Activated T-helper 1 cell treated with Interleukin-2 at 50 U/mL for 16 hours (primary cell): ENCODE measurements around the gene TENM4.

ENCODE experiments used
- DNase-seq: peaks from one replicate; pipeline ENCODE4 v3.0.0-alpha.2; 2020; ENCODE audit warnings: low read depth

TENM4 gene

GRCh38 chr11:78810559-78811009 lies 630.2 kb downstream of the TENM4 start:
- DNase-seq: no peak

DNA sequence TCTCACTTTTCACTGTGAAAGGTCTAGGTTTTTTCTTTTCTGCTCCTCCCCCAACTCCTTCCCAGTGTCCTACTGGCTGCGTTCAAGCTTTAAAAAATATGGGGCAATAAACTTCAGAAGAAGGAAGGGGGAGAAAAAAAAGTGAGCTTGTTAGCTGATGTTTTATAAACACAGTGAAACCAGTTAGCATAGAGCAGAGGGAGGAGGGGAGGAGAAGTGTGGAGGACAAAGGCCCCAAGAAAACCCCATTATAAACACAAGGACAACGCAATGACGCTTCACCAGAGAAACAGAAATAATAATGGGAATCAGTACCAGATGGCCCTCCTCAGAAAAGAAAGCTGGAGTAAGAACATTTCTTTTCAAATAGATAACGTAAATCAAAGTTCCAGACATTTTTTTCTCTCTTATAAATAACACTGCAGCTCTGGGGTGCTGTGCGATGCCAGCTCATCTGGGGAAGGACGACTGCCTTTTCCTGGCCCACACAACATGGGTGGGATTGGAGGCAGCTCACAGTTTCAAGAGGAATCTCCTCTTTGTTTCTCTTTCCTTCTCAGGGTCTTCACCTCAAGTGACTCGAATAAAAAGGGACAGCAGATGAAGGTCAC lies 630.8 kb downstream of the TENM4 start:
- DNase-seq: no peak

- DNase-seq: no peak
These were observed 631.9 kb downstream of the TENM4 start for GRCh38 chr11:78808923-78809322.

GRCh38 chr11:78807351-78807750 lies 633.5 kb downstream of the TENM4 start:
- DNase-seq: no peak

GRCh38 chr11:78806214-78807004 lies 634.4 kb downstream of the TENM4 start:
- DNase-seq: no peak

DNA sequence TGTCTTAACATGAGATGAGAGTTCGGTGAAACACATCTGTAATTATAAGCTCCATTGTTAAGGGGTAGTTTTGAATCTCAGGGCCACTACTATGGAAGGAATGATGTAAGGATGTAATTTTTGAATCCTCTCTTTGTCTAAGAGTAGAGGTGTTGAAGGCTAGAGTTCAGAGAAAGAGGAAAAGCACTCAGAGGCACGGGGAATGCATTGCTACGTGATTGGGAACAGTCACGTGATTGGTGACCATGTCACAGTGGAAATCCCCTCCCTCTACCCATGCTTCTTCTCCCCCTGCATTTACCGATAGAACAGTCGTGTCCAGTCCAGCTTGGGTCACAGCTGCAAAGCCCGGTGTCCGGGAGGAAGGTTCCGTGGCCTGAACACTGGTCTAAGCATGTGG lies 635.8 kb downstream of the TENM4 start:
- DNase-seq: no peak

- DNase-seq: no peak
These were observed 636.8 kb downstream of the TENM4 start for GRCh38 chr11:78803995-78804394.

- DNase-seq: no peak
These were observed 638.6 kb downstream of the TENM4 start for GRCh38 chr11:78802058-78802761.

GRCh38 chr11:78801161-78801884 lies 639.5 kb downstream of the TENM4 start:
- no peak for DNase-seq

DNA sequence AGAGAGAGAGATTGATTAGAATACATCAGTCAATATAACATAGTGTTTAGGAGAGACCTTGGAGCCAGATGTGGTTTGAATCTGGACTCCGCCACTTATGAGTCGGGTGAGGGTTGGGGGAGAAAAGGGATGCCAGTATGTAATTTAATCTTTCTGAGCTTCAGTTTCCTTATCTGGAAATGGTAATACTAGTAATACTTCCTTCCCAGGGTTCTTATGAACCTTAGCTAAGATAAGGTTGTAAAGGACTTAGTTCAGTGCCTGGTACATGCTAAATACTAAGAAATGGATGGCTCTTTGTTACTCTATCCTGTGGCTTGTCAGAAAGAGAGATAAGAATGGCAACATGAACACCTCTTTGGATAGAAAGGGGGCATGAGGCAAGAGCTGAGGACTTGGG lies 640.1 kb downstream of the TENM4 start:
- no peak for DNase-seq

DNA sequence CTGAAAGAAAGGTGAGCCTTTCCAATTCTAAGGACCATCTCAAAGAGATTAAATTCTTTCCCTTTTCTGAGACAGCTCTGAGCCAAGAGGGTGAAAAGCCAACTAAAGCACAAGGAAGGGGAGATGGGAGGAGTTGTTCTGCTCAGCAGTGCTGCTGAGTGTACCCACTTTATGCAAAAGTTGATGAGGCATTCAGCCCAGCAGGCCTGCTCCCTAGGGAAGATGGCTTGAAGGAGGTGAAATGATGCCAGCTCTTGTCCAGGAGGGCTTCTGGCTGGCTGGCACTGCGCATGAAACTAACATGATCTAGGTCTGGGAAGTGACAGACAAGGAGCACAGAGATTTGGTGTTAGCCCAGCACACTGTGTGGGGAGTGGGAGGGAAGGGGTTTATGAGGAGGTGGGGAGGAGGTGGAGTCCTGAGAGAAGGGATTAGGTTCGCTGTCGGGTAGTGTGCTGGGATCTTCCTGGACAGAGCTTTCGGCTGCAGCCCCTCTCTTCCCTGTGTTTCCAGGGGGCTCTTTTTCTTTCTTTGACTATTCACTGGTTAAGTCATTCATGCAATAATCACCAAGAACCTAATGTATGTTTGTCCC lies 640.6 kb downstream of the TENM4 start:
- no peak for DNase-seq

DNA sequence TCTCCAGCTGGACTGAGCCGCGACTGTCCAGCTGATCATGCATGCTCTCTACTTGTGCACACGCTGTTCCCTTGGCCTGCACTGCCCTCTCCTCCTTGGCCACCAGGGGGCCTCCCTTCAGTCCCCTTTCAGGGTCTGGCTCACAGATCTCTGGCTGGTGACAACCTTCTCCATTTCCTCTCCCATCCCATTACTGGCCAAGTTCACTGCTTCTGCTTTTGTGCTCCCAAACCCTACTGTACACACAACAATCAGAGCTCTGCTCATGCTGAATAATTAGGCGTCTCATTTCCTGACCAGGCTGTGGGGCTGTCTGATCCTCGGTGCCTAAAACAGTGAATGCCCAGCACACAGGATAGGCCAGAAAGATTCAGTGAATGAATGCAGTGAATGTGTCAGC lies 642.2 kb downstream of the TENM4 start:
- DNase-seq: no peak

DNA sequence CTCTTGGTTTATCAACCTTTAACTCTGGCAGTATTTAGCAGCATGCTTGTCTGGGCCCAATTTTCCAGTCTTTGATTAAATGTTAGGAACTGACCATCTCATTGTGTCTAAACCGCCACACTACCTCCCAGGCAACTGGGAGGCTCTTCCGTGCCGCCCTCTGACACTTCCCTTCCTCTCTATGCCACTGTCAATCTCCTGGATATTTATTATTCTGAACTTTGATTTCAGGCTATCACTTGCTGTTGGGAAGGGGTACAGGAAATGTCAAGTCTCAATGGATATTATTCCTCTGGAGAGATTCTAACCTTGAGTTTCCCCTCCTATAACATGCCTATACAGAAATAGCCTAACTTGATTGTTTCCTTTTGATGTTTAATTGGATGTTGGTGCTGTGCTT lies 643.3 kb downstream of the TENM4 start:
- DNase-seq: no peak

DNA sequence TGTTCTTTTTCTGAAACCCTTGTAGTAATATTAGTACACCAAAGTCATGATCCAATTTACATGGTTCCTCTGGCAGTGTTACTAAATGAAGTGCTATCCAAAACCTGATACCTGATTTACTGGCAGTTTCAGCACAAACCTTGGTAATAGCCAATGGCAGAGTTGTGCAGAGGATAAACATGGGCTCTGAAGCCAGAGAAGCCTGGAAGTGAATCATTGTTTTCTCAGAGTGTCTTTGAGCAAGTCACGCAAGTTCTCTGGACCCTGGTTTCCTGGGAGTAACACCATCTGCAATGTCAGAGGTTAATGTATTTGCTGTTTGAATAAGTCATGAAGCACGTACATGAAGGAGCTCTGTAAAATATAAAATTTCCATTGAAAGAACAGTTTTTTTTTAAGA lies 643.9 kb downstream of the TENM4 start:
- no peak for DNase-seq

- DNase-seq: no peak
These were observed 645.1 kb downstream of the TENM4 start for GRCh38 chr11:78795621-78796261.

GRCh38 chr11:78791964-78792363 lies 648.9 kb downstream of the TENM4 start:
- no peak for DNase-seq

DNA sequence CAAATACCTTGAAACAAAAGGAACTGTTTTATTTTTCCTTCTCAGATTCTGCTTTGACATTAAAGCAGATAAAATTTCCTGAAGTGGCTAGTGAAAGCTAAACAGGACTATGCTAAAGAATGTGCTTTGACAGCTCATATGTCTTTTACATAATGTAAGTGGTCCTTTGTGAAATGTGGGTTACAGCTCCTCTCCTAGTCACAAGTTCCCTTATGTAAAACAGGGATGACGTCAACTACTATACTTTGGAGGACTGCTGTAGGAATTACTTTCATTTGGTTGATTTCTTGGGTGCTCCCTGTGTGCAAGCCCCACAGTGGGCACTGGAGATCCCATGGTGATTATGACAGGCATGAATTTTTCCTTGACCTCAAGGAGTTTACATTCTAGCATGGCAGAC lies 649.6 kb downstream of the TENM4 start:
- DNase-seq: no peak

DNA sequence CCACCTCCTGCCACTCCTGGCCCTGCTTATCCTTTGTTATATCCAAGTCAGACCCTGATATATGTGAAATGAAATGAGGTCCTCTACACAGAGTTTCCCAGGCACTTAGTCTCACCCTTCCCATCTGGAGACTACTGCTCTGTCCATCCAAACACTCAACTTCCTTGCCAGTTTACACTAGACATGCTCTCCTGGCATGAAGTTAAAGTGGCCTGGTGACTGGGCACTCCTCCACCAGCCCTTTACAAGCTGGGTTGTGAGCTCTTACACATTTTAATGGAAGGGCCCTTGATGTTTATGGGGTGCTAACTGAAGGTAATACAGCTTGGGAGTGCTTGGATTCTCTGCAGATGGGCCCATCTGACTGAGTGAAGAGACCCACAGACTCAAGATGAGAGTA lies 650.0 kb downstream of the TENM4 start:
- no peak for DNase-seq

GRCh38 chr11:78789375-78789774 lies 651.5 kb downstream of the TENM4 start:
- no peak for DNase-seq

DNA sequence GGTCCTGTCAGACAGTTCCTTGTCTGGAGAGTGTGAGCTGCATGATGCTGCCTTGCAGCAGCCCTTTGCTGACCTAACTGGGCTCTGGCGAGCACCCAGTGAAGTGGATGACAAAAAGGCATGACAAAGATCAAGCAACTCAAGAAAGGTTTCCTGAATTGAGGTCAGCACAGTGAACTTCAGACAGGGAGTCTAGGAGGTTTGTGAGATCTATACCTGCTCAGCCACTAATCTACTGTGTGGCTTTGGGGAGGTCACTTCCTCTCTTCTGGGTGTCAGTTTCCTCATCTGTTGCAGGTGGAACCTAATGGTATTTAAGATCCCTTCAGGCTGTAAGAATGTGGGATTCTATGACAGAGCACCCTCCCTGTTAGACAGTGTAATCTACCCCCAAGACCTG lies 652.3 kb downstream of the TENM4 start:
- no peak for DNase-seq

DNA sequence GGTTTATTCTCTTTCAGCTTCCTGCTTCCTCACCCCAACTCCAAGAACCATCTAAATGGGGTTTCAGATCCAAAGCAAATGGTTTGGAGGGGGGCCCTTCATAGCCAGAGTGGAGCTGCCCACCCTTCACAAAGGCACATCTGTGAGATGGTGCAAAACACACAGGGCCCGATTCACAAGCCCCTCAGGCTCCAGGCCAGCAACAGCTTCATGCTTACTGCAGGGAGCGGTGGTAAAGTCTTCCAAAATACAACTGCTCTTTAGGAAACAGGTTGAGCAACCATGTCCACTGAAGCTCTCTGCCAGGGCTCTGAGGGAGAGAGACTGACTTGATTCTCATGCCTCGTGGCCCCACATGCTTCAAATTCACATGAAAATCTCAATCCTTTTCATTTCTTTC lies 653.1 kb downstream of the TENM4 start:
- DNase-seq: no peak

GRCh38 chr11:78786746-78787145 lies 654.1 kb downstream of the TENM4 start:
- DNase-seq: no peak
